Epithelial cell of esophagus (primary cell): ENCODE data around the gene RAB28.

Experiments used
- DNase-seq: peaks from one replicate; pipeline ENCODE4 v3.0.0; 2010; ENCODE audit warnings: low read depth
- H3K4me3 ChIP-seq: 2 replicates; pipeline ENCODE4 v1.5.1; 2011; ENCODE audit warnings: mild to moderate bottlenecking, low read length, control low read depth
- CTCF ChIP-seq: IDR thresholded peaks from 2 replicates; pipeline ENCODE4 v1.5.1; 2011; ENCODE audit warnings: low read depth, mild to moderate bottlenecking, low read length, control low read depth, inconsistent platforms; ENCODE audit not compliant: insufficient read depth; ENCODE audit errors: missing control alignments

Gene RAB28

GRCh38 chr4:13476152-13476551 is 8.0 kb downstream of the RAB28 start:
- DNase-seq, result no peak
- no peak for TF ChIP-seq CTCF

GRCh38 chr4:13471400-13471799 is 12.7 kb downstream of the RAB28 start:
- TF ChIP-seq CTCF, result no peak
- no peak overlapping the region for H3K4me3 ChIP-seq
- no peak for DNase-seq

More at GRCh38 chr4:13476152-13476551, 8.0 kb downstream of the RAB28 start:
- H3K4me3 ChIP-seq, result no peak overlapping the region

- DNase-seq, result no peak
- no peak overlapping the region for H3K4me3 ChIP-seq
- TF ChIP-seq CTCF, result no peak
These were observed 13.8 kb downstream of the RAB28 start for GRCh38 chr4:13470379-13470778.

GRCh38 chr4:13464973-13465372 is 19.2 kb downstream of the RAB28 start:
- DNase-seq, result no peak
- TF ChIP-seq CTCF, result no peak
- no peak overlapping the region for H3K4me3 ChIP-seq

- no peak for DNase-seq
- H3K4me3 ChIP-seq, result no peak overlapping the region
- no peak for TF ChIP-seq CTCF
These were observed 19.6 kb downstream of the RAB28 start for GRCh38 chr4:13464543-13464942.

- no peak for DNase-seq
- no peak overlapping the region for H3K4me3 ChIP-seq
- no peak for TF ChIP-seq CTCF
These were observed 22.8 kb downstream of the RAB28 start for GRCh38 chr4:13461191-13461905.

GRCh38 chr4:13455411-13455810 is 28.7 kb downstream of the RAB28 start:
- H3K4me3 ChIP-seq, result no peak overlapping the region
- no peak for DNase-seq
- no peak for TF ChIP-seq CTCF
